HG02610 (cell line): Measurements from ENCODE around the gene FBXO4.
"Not testable (repeated sequence)": the region's sequence is repeated elsewhere in the genome, so short reads cannot be mapped to it uniquely, and the experiment has no call there.

ENCODE experiments used
- ATAC-seq: cut with Tn5 transposase; IDR thresholded peaks from one replicate; pipeline ENCODE4 v1.9.1; 2021; ENCODE audit warnings: mild to moderate bottlenecking, moderate library complexity; ENCODE audit not compliant: unreplicated experiment

The FBXO4 gene

DNA sequence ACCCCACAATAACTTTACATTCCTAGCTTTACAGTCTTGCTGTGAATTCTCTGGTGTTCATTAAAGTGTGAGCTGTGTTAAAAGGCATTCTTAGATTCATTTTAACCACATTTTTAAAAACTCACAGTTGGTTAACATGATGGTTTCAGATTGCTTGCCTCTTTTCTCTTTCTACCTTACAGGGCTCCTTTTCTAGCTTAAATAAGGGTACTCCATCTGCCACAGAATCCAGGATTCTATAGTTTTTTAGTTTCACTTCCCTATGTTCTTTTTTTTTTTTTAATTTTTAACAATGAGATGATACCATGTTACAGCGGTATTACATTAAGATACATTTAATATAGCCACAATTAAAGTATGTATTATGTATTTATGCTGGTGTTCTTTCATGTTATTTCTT, 3.9 kb upstream of the FBXO4 start:
- ATAC-seq: no peak

DNA sequence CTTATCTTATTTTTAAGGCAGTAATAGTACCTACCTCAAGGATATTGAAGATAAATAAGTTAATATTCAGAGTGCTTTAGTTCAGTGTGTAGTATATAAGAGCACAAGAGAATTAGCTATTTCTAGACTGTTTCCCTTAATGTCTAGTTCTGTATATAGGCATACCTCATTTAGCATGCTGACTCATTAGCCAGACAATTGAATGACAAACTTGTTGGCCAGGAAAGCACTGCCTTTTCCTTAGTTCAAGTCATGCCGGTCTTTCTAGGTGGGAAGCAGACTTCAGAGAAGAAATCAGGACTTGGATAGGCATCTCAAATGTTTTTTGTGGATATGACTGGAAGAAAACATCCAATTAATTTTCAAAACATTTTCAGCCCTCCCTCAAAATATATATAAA, 3.2 kb upstream of the FBXO4 start:
- ATAC-seq: no peak

DNA sequence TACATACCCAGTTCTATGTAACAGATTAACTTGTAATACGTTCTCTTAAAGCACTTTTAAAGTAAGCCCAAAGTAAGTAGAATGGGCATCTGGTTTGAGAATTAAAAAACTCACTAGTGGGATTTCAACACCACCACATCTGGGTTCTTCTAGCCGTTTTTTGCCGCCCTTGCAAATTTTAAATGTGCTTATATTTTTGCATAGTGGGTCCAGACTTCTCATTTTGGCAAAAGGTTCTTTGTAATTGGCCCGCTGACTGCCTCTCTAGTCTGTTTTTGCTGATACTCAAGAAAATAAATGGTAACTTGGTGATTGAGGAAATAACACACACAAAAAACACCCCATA, 582 bp upstream of the FBXO4 start:
- ATAC-seq: no peak

DNA sequence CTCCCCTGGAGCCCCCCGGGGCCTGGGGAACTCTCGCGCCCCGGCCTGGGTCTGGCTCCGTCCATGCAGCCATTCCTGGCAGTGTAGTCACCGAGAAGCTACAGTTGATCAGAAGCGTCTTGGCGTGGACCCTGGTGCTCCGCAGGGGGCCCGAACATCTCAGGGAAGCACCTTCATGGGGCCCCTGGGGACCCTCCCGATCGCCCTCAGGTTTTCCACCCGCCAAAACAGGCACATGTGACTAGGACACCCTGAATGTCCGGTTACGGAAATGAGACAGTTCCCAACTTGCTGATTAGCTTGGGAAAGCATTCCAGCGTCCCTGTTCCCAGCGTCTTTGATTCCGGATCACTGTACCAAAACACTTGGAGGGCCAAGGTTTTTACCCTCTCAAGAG, 472 bp downstream of the FBXO4 start:
- peak; percentile 29 for ATAC-seq

DNA sequence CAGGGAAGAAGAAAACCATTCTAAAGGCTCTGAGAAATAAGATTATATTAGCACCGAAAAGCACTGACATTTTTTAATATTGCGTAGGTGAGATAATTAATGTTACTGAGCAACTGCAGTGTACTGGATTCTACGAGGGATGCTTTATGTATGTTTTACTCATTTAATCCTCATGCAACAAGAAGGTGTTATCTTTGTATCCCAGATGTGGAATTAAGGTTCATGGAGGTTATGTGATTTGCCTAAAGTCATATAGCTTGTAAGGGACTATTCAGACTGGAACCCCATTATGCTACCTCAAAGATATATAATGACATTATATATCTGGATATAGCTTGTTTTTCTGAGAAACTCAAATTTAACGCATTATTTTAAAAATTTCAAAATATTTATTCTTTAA, 2.5 kb downstream of the FBXO4 start:
- ATAC-seq: no peak

DNA sequence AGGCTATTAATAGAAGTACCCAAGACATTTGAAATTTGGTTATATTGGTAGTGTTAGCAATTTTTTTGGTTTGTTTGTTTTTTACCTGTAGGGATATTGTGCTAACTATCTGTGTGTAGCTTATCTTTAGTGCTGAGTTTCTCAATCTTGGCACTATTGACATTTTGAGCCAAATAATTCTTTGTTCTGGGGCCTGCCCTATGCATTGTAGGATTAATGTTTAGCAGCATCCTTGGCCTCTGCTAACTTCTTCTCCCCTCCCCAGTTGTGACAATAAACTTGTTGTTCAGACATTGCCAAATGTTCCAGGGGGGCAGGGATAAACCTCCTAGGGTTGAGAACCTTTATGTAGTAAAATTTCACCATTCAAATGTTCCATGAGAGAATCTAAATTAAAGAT, 4.0 kb downstream of the FBXO4 start:
- ATAC-seq: no peak

DNA sequence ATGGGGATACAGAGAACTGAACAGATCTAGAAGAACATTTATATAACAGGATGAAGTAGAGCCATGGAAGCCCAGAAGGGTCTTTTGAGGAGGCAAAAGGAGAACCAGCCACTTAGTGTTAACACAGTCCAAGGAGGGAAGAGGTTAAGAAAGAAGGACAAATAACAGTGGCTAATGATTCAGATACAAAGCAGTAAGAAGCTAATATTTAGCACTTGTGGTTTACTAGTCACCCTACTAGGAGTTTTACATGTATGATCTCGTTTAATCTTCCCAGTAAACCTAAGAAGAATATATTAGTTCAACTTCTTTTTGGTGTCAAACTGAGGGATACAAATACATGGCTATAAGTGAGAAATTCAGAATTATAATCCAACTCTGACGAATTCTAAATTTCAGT, 7.7 kb downstream of the FBXO4 start:
- no peak for ATAC-seq

DNA sequence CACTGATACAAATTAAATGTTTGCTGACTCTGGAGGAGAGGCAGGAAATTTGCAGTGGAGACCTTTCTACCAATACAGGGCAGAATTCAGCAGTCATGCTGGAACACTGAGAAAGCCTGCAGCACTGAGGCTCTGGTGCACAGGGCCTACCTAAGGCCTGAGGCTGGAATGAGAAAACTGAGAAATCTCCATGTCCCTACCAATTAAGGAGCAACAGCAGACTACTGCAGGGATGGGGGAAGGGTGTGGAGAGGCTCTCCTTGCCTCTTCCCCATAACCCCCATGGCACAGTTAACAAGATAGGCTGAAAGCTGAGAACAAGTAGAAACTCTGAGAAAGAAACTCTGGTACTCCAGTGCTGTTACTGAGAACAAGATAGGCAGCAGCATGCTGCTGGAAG, 10.5 kb downstream of the FBXO4 start:
- ATAC-seq: no peak

DNA sequence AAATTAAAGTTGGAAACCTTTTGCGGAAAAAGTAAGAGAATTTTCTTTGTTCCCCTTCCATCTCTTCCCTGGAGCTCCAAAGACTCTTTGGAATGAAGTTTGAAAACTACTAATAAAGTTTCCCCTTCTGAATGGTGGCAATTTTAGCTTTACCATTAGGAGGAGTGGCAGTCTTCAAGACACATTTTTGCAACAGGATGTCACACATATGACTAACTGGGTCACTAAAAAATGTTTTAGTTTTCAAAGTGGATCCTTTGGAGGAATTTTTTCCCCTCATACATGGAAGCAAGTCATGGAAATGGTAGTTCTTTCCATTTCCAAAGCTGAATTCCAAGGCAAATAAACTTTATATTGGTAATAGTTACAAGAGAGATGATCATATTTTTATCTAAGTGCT, 15.6 kb downstream of the FBXO4 start:
- ATAC-seq: no peak

DNA sequence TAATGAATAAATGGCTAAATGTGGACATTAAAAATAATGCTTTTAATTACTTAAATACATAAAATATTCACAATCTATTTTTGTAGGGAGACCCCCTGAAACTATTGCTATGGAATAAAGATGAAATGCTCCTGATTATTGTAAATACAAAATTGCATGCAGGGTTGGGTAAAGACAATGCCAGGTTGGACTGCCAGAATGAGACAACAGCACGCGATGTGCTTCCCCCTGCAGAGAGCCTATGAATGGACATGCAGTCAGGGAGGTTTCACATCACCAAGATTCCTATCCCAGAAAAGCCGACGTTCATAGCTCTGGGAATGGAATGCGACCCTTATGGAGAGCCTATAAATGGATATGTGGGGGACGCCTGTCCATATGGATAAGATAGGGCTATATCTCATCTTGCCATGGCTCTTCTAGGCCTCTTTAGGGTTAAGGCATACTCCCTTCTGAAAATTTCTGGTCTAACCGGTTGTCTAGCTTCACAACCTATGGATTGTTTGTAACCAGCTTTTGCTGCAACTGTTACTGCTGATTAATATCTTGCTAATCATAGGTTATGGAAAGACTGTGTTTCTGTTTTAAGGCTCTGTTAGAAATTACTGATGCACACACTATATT, 20.4 kb downstream of the FBXO4 start:
- not testable (repeated sequence) for ATAC-seq

DNA sequence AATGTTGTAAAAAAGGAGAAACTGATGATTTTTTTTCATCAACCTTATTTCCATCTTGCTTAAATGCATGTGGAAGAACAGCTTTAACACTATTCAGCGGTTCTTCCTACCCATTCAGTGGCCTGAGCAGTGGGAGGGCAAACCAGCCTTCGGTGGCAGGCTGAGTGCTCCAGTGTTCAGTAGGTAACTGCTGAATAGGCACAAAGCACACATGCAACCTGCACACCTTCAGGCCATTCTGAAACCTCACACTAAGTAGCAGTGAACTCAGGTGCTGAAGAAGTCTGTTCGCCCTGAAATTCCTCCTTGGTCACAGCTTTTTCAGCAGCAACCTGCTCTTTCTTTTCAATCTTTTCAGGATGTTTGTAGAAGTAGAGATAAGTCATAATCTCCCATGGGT, 26.1 kb downstream of the FBXO4 start:
- no peak for ATAC-seq

DNA sequence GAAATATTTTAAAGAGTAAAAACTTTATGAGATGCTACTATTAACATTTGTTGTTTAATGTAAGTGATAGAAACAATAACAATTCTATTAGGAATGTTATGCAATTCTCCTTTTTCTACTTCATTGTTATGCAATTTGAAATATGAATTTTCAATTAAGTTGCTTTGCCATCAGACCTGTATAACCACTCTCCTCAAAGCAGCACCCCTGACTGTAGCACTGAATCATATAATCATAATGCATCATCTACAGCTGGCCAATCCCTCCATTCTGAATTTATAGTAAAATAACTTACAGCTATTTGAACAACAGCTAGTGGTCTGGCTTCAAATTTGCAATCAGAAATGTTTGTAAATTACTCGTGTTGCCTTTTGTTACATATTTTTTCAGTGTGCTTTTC, 29.2 kb downstream of the FBXO4 start:
- no peak for ATAC-seq

DNA sequence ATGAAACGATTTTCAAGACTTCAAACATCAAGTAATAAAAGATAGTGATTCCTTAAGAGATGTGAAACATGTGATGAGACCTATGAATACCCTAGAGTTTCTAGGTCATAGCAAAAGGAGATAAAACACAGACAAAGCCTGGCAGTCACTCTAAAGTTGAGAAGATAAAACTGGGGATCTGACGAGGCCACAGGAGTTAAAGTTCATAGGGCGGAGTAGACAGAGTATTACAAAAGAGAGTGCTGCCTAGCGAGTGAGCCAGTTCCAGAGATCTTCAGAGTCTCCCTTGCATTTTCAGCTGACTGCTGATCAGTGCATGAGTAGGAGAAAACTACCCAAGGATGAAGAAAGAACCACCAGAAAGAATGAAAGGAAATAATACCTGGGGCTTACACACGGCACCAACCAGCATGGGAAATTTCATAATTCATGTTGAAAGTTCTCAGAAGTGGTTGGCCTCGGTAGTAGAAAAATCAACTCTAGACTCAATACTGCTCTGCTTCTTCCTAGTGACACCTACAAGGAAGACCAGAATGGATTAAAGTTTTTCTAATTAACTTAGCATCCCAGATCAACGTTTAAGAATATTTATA, 30.4 kb downstream of the FBXO4 start:
- peak; percentile 82 for ATAC-seq

DNA sequence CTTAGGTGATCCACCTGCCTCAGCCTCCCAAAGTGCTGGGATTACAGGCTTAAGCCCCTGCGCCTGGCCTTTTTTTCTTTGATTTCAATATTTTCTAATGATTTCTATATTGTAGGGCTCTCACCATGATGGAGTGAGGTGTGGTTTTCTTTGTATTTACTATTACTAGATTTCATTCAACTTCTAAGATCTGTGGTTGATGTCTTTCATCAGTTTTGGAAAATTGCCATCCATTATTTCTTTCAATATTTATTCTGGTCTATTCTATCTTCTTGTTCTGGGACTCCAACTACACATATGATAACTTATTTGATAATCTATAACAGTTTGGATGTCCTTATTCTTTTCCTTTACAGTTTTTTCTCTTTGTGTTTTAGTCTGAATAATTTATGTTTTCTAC, 31.9 kb downstream of the FBXO4 start:
- ATAC-seq: no peak

DNA sequence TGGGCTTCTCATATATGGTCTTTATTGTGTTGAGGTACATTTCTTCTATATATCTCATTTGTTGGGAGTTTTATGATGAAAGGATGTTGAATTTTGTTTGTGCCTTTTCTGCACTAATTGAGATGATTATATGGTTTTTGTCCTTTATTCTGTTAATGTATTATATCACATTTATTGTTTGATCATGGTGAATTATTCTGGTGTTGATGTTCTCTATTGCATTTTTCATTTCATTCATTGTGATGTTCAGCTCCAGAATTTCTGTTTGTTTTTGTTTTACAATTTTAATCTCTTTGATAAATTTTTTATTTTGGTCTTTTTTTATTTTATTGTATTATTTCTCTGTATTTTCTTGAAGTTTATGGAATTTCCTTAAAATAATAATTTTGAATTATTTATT, 35.4 kb downstream of the FBXO4 start:
- ATAC-seq: no peak

DNA sequence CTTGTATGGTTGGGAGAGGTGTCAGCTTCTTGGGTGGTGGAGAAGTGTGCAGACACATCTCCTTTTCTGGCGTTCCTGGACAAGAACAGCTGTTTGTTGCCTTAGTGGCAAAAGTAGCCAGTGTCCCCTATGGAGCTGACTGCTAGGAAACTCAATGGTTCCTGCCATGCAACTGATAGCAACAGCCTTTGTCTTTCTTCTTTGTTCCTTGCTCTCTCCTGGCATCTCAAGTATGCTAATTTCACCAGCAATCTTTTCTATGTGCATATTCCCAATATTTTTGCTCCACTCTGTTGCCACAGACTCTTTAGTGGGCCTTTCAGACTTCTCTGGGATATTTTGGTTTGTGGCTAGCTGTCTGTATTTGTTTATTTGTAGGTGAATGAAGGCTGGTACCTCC, 36.7 kb downstream of the FBXO4 start:
- ATAC-seq: no peak

DNA sequence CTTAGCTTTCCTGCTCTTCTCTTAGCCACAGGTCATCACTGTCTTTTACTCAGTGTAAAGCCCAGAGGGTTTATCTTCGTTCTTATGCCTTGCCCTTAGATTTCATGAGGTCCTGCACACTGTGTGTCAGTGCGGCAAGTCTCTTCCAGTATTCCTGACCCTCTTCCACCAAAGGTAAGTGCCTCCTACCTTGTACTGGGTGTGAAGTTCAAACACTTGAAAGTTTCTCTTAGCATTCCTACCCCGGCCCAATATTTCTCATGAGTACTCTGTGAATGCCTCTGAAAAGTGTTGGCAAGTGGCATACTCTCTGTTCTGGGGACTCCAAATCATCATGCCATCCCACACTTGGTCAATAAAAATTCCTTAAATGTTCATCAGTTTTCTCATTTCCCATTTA, 37.4 kb downstream of the FBXO4 start:
- no peak for ATAC-seq

DNA sequence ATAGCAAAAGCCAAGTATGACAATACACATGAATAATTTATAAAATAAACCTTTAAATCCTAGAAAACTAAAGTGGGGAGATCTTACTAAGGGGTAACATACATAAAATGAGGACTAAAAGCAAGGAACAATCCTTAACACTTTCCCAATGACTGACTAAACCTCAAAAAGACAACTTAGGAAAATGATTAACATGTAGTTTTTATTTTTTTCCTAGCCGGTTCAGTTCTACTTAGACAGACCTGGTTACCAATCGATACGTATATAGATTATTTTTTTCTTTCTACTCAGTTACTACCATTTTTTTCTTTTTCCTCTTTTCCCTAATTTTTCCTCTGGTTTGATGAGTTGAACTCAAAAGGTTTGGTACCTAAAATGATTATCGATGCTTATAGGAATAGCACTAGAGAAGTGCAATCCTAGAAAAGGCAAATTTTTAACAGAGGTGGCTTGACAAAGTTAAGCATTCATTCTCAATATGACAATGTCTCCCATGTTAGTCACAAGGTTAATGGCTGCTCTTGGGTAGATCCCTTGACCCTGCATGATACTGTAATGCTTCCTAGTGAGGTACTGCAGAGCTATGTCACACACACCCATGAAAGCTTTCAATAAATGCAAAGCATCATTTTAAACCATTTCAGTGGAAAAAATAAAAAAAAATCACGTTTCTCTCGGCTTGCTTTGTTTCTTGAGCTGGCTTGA, 41.5 kb downstream of the FBXO4 start:
- no peak for ATAC-seq

DNA sequence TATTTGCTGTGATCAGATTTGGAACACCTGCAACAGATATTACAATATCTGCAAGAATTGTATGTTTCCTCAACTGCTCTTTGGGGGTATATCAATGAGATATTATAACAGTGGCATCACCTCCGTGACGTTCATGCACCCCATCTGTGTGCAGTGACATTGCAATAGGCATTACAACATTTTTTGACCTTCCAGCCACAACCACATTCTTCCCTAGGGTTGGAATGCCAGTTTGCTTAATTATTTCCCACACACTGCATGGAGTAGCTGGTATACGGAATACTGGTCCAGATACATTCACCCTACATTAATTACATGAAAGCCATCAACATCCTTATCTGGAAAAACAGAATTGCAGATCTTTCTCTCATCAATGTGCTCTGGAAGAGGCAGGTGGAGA, 42.3 kb downstream of the FBXO4 start:
- no peak for ATAC-seq

DNA sequence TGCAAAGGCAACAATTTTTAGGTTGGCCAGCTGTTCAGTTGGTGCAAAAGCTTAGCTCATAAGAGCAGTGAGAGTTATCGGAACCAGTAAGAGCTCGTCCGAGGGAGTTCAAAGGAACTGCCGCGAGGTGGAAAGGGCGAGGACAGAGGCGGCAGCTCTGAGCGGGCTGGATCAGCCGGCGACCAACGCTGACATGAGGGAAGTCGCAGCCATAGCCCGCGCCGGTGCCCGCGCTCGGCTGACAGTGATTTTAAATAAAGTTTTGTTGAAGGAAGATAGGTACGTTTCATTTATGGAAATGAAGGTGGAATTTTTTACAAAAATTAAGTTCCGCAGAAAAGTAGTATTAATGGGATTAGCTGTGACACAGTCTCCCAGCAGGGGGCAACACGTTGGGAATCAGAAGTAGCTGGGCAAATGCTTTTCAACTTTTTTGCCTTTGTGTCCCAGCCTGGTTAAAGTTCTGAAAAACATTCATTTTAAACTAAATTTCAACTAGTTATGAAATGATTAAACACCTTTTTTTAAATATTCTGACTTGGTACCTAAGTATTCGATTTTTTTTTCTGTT, 43.2 kb downstream of the FBXO4 start:
- no peak for ATAC-seq

DNA sequence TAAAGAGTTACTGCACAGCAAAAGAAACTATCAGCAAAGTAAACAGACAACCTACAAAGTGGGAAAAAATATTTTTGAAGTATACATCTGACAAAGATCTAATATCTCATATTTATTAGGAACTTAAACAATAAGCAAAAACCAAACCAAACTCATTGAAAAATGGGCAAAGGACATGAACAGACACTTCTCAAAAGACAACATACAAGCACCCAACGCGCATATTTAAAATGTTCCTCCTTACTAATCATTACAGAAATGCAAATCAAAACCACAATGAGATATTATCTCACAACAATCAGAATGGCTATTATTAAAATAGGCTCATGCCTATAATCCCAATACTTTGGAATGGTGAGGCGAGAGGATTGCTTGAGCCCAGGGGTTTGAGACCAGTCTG, 48.0 kb downstream of the FBXO4 start:
- ATAC-seq: no peak

DNA sequence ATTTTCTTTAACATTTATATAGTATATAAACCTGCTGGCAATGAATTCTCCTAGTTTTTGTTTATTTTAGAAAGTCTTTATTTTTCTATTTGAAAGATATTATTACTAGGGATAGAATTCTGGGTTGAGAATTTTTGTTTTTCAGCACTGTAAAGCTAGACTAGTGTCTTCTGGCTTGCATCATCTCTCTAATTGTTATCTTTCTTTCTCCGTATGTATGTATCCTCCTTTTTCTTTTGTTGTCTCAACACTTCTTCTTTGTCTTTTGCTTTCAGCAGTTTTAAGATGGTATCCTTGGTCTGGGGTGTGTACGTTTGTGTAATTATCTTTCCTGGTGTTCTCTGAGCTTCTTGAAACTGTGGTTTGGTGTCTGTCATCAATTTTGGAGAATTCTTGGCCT, 48.8 kb downstream of the FBXO4 start:
- no peak for ATAC-seq
